Right lobe of liver (tissue), 4 donors: ENCODE results near the gene METTL26.

Experiments used
- CTCF ChIP-seq, 4 donors: fragments of 200-600 bp in 3 of 4; fragments of 450-650 bp in 1 of 4; IDR thresholded peaks; one replicate each; pipeline versions ENCODE4 v1.5.1 to v1.8.0; 2016 to 2022; ENCODE audit warnings: antibody characterized with exemption in 4 of 4, mild to moderate bottlenecking in 2 of 4
- POLR2A ChIP-seq: fragments of 450-650 bp; IDR thresholded peaks from one replicate; pipeline ENCODE4 v1.6.1; 2017; ENCODE audit warnings: antibody characterized with exemption, mild to moderate bottlenecking
- donor health status: DM: no; HTN: no; CAD: no.
- donor health status: DM: no; HTN: no; CAD: no.
- donor health status: DM: no; HTN: yes; CAD: no.

GRCh38 chr16:643050-643368 lies 6.9 kb upstream of the METTL26 start:
- TF ChIP-seq CTCF (IDR thresholded peaks at IDR 0.05) (no peak), POLR2A (no peak)
